ENCODE data around the gene ZNF33B.
"Not testable (repeated sequence)": the region's sequence is repeated elsewhere in the genome, so short reads cannot be mapped to it uniquely, and the experiment has no call there.

ZNF33B gene

DNA sequence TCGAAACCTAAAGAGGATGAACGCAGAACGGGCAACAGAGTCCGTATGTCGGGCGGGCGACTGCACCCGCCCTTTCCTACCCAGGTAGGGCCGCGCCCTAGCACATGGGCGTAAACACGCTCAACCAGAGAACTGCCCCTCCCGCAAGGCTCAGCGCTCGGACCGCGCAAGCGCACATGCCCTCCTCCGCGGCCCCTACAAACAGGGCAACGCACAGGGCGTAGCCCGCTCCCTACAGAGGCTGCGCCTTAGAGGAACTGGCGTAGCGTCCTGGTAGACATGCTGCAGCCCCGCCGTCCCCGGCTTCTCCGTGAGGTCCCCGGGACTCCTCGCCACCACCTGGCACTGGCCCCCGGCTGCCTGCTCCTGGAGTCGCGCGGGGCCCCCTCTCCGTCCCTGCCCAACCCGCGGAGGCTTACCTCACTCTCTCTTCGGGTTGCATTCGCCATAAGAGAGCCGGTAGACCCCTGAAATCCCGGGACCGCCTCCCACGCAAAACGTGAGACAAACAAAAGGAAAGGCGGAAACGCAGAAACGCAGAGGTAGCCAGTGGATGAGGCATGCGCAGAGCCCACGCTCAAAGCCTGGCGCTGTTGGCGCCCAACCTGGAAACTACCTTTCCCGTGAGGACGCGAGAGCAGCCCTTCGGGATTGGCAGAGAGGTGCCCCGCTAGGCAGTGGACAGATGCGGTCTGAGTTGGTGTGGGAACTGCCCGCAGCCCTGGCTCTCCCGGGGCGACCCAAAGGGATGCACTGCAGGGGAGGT lies at the start of gene ZNF33B:
ZNF33B (minus strand) TSS at position 516 of the 766 bp plus-strand sequence. CDS start 1,642 bp downstream, outside the sequence.
- Mint-ChIP-seq H3K9me3 (no peaks in the 10 kb centered on the region), H3K4me3 (peak within 1 kb of the TSS; percentile 99), H3K27me3 (no peaks in the 10 kb centered on the region), H3K4me1 (peaks cover 36% of the 10 kb centered on the region), H3K27ac (peak within 1 kb of the TSS; percentile 99), H3K36me3 (peaks cover 20% of the 10 kb centered on the region)
- ATAC-seq, result peak; percentile 99

- Mint-ChIP-seq H3K4me3 (no peak overlapping the region), H3K27me3 (no peaks in the 10 kb centered on the region), H3K9me3 (no peaks in the 10 kb centered on the region), H3K27ac (no peak overlapping the region), H3K36me3 (no peaks in the 10 kb centered on the region), H3K4me1 (no peaks in the 10 kb centered on the region)
- ATAC-seq, result no peak
Observed at GRCh38 chr10:42684517-42684916, 46.1 kb upstream of the ZNF33B start.

DNA sequence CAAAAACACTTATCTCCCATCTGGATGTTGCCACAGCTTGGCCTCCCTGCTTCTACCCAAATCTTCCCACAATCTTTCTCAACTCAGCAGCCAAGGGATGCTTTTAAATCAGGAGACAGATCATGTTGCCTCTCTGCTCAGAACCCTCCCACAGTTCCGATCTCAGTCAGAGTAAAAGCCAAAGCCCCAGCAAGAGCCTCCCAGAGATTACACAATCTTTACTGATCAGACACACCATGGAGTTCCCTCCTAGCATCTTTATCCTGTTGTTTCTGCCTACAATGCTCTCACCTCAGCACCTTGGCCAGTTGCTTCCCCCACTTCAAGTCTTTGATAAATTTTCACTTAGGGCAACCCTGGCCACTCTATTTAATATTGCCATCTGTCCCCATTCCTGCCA lies 41.9 kb upstream of the ZNF33B start:
- Mint-ChIP-seq H3K27ac (no peak overlapping the region), H3K36me3 (no peaks in the 10 kb centered on the region), H3K4me3 (no peak overlapping the region), H3K27me3 (no peaks in the 10 kb centered on the region), H3K4me1 (no peaks in the 10 kb centered on the region), H3K9me3 (peaks cover 2% of the 10 kb centered on the region)
- ATAC-seq, result no peak

DNA sequence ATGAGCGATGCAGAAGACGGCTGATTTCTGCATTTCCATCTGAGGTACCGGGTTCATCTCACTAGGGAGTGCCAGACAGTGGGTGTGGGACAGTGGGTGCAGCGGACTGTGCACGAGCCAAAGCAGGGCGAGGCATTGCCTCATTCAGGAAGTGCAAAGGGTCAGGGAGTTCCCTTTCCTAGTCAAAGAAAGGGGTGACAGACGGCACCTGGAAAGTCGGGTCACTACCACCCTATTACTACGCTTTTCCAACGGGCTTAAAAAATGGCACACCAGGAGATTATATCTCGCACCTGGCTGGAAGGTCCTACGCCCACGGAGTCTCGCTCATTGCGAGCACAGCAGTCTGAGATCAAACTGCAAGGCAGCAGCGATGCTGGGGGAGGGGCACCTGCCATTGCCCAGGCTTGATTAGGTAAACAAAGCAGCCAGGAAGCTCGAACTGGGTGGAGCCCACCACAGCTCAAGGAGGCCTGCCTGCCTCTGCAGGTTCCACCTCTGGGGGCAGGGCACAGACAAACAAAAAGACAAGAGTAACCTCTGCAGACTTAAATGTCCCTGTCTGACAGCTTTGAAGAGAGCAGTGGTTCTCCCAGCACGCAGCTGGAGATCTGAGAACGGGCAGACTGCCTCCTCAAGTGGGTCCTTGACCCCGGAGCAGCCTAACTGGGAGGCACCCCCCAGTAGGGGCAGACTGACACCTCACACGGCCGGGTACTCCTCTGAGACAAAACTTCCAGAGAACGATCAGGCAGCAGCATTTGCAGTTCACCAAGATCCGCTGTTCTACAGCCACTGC lies 27.0 kb upstream of the ZNF33B start:
- H3K4me1 Mint-ChIP-seq, H3K9me3 Mint-ChIP-seq, H3K27ac Mint-ChIP-seq, H3K36me3 Mint-ChIP-seq, ATAC-seq, H3K4me3 Mint-ChIP-seq: not testable (repeated sequence)
- H3K27me3 Mint-ChIP-seq, result peaks cover 20% of the 10 kb centered on the region

DNA sequence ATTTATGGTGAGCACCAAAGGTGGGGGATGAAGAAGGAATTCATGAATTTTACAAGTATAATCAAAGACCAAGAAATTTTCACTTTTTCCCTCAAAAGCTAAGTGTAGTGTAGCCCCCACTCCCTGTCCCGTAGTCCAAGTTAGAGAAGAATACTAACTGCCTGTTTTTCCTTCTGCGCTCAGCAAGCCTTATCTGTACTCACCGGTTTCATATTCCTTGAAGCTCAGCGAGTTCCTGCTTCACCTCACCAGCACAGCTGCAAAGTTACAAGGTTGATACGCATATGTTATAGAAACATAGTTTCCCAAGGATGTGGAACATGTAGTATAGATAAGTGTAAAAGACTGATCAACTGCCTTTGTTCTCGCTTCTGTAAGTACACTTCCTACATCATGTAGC lies 16.0 kb upstream of the ZNF33B start:
- Mint-ChIP-seq H3K36me3 (no peaks in the 10 kb centered on the region), H3K27ac (no peak overlapping the region), H3K4me3 (no peak overlapping the region), H3K9me3 (no peaks in the 10 kb centered on the region), H3K27me3 (no peaks in the 10 kb centered on the region), H3K4me1 (no peaks in the 10 kb centered on the region)
- ATAC-seq, result no peak

GRCh38 chr10:42652858-42653257 lies 14.5 kb upstream of the ZNF33B start:
- no peak for ATAC-seq
- H3K27me3 Mint-ChIP-seq, result peaks cover 2% of the 10 kb centered on the region
- H3K4me3 Mint-ChIP-seq, result no peak overlapping the region
- no peaks in the 10 kb centered on the region for H3K36me3 Mint-ChIP-seq
- no peaks in the 10 kb centered on the region for H3K9me3 Mint-ChIP-seq
- no peak overlapping the region for H3K27ac Mint-ChIP-seq
- no peaks in the 10 kb centered on the region for H3K4me1 Mint-ChIP-seq

DNA sequence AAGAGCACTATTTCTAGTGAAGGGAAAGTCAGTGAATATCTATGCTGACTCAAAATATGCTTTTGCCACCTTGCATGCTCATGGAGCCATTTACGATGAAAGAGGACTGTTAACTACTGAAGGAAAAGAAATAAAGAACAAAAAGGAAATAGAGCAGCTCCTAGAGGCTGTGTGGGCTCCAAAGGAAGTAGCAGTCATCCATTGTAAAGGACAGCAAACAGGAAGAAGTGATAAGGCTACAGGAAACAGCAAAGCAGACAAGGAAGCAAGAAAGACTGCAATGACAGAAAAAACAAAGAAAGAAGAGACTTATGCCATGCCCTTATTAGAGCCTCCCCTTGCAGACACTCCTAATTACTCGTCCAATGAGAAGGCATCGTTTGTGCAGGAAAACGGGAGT lies 12.0 kb upstream of the ZNF33B start:
- Mint-ChIP-seq H3K4me3 (no peak overlapping the region), H3K9me3 (no peaks in the 10 kb centered on the region), H3K4me1 (no peaks in the 10 kb centered on the region), H3K27ac (no peak overlapping the region), H3K27me3 (peaks cover 9% of the 10 kb centered on the region), H3K36me3 (no peaks in the 10 kb centered on the region)
- no peak for ATAC-seq

DNA sequence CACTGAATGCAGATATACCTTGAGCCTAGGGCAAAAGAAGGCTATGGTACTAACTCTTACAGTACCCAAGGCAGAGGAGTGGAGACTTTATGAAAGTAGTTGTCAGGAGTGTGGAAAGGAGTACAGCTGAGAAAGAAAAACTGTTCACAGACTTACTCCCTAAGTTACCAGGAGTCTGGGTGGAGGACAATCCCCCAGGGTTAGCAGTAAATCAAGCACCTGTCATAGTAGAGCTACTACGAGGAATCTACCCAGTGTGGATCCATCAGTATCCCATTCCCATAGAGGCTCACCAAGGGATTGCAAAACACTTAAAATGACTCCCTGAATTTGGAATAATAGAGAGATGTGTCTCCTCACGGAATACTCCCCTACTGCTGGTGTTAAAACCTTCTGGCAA lies 10.1 kb upstream of the ZNF33B start:
- H3K27ac Mint-ChIP-seq, result no peak overlapping the region
- no peaks in the 10 kb centered on the region for H3K4me1 Mint-ChIP-seq
- ATAC-seq, result no peak
- no peak overlapping the region for H3K4me3 Mint-ChIP-seq
- no peaks in the 10 kb centered on the region for H3K9me3 Mint-ChIP-seq
- peaks cover 4% of the 10 kb centered on the region for H3K36me3 Mint-ChIP-seq
- H3K27me3 Mint-ChIP-seq, result peaks cover 9% of the 10 kb centered on the region

GRCh38 chr10:42646687-42647640 lies 8.6 kb upstream of the ZNF33B start:
- no peak overlapping the region for H3K27ac Mint-ChIP-seq
- H3K36me3 Mint-ChIP-seq, result peaks cover 4% of the 10 kb centered on the region
- no peaks in the 10 kb centered on the region for H3K4me1 Mint-ChIP-seq
- H3K27me3 Mint-ChIP-seq, result peaks cover 9% of the 10 kb centered on the region
- no peaks in the 10 kb centered on the region for H3K9me3 Mint-ChIP-seq
- ATAC-seq, result no peak
- no peak overlapping the region for H3K4me3 Mint-ChIP-seq

DNA sequence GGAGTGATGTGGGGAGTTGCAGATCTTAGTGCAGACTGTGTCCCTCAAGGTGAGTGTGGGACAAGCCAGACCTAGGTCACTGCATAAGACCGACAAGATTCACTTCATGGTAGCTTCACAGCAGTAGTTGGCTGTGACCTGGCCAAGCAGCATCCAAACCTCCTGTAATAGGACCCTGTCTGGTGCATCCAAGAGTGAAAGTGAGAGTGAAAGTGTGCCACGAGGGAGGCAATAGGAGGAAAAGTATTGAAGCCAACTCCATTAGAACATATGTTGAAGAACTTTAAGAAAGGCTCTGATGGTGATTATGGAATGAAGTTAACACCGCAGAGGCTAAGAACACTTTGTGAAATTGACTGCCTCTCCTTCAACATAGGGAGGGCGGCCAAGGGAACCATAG lies 7.8 kb upstream of the ZNF33B start:
- Mint-ChIP-seq H3K9me3 (no peaks in the 10 kb centered on the region), H3K4me1 (no peaks in the 10 kb centered on the region), H3K4me3 (no peak overlapping the region), H3K27ac (no peak overlapping the region), H3K36me3 (peaks cover 4% of the 10 kb centered on the region), H3K27me3 (peaks cover 9% of the 10 kb centered on the region)
- ATAC-seq, result no peak

GRCh38 chr10:42645516-42645915 lies 7.1 kb upstream of the ZNF33B start:
- no peak overlapping the region for H3K4me3 Mint-ChIP-seq
- H3K27ac Mint-ChIP-seq, result no peak overlapping the region
- no peaks in the 10 kb centered on the region for H3K4me1 Mint-ChIP-seq
- no peak for ATAC-seq
- no peaks in the 10 kb centered on the region for H3K9me3 Mint-ChIP-seq
- peaks cover 4% of the 10 kb centered on the region for H3K36me3 Mint-ChIP-seq
- H3K27me3 Mint-ChIP-seq, result peaks cover 9% of the 10 kb centered on the region

DNA sequence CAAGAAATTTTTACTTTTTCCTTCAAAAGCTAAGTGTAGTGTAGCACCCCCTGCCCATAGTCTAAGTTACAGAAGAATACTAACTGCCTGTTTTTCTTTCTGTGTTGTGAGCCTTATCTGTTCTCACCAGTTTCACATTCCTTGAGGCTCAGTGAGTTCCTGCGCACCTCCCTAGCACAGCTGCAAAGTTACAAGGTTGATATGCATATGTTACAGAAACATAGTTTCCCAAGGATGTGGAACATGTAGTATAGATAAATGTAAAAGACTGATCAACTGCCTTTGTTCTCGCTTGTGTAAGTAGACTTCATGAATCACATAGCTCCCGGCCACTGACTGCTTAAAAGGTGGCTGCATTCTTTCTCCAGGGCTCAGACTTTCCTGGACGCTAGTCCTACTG lies 6.7 kb upstream of the ZNF33B start:
- Mint-ChIP-seq H3K27ac (no peak overlapping the region), H3K36me3 (peaks cover 4% of the 10 kb centered on the region), H3K4me3 (no peak overlapping the region)

DNA sequence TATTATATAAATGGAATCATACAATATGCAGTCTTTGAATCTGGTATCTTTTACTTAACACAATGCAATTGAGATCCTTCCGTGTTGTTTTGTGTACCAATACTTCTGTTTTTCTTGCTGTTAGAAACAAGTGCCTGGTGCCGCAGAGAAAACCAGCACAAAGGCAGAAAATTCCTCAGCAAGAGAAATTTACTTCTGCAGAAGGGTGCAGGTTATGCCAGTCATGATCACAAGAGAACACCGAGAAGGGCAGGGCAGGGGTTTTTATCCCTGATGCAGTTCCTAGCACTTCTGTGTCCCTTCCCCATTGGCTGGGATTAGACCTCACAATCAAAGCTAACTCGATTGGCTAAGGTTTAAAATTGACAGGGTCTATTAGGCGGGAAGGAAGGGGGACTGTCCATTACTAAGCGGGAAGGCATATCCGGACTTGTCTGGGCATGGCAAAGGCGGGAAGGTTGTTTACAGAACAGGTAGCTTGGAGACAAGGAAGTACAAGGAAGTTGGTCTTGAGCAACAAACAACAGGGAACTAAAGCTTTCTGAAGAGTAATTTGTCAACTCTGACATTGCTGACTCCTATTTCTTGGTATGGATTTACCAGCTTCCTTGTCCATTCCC lies 2.4 kb upstream of the ZNF33B start:
- Mint-ChIP-seq H3K36me3 (peaks cover 9% of the 10 kb centered on the region), H3K4me1 (peaks cover 17% of the 10 kb centered on the region), H3K4me3 (no peak overlapping the region), H3K27ac (peak overlapping the region; percentile 17), H3K9me3 (no peaks in the 10 kb centered on the region), H3K27me3 (no peaks in the 10 kb centered on the region)
- no peak for ATAC-seq

More for the DNA sequence above, 6.7 kb upstream of the ZNF33B start:
- Mint-ChIP-seq H3K27me3 (peaks cover 9% of the 10 kb centered on the region), H3K4me1 (no peaks in the 10 kb centered on the region), H3K9me3 (no peaks in the 10 kb centered on the region)
- ATAC-seq, result no peak

DNA sequence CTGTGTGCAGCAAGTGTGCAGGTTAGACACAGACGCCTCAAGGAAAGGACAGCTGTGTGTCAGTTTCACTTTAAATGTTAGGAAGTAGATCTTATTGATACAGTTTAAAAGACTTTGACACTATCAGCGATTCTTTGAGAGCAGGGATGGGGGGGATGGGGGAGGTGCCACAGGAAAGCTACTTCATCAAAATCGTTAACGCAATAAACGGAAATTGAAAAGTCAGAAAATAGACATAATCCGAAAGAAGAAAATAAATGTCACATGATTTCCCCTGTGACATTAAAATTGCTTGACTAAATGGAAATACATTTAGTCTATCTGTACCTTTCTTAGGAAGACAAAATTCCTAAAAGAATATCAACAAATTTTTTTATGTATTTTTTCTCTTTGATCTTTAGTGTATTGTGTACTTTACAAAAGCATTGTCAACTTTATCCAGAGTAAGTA lies 476 bp upstream of the ZNF33B start:
- Mint-ChIP-seq H3K4me3 (peak overlapping the region; percentile 99), H3K9me3 (no peaks in the 10 kb centered on the region), H3K27ac (peak overlapping the region; percentile 99), H3K36me3 (peaks cover 14% of the 10 kb centered on the region), H3K4me1 (peaks cover 32% of the 10 kb centered on the region), H3K27me3 (no peaks in the 10 kb centered on the region)
- no peak for ATAC-seq
